Lower lobe of right lung (tissue), 2 donors: ENCODE results near the gene APOBEC3A. TPM values are rescaled to one million over a fixed set of nuclear protein-coding genes. Genes with fewer than 3 reads are reported as not detected.
"Not testable (repeated sequence)": the region's sequence is repeated elsewhere in the genome, so short reads cannot be mapped to it uniquely, and the experiment has no call there.

Source experiments
- ATAC-seq, 2 donors: fragments of 200-7000 bp; cut with Tn5 transposase; one replicate each; pipeline ENCODE4 v1.9.1; 2020 to 2022; ENCODE audit warnings: mild to moderate bottlenecking in 2 of 2, moderate library complexity in 2 of 2
- DNase-seq: peaks from one replicate; pipeline ENCODE4 v3.0.0-alpha.2; 2020
- H3K27ac ChIP-seq: fragments of 200-600 bp; one replicate; pipeline ENCODE4 v1.8.0; 2022
- H3K27me3 ChIP-seq: fragments of 200-600 bp; one replicate; pipeline ENCODE4 v1.8.0; 2022; ENCODE audit warnings: low read depth
- H3K36me3 ChIP-seq: fragments of 200-600 bp; one replicate; pipeline ENCODE4 v1.8.0; 2022; ENCODE audit warnings: mild to moderate bottlenecking
- H3K4me1 ChIP-seq: fragments of 200-600 bp; one replicate; pipeline ENCODE4 v1.8.0; 2022
- H3K4me3 ChIP-seq: fragments of 200-600 bp; one replicate; pipeline ENCODE4 v1.8.0; 2022; ENCODE audit warnings: mild to moderate bottlenecking
- H3K9me3 ChIP-seq: fragments of 200-600 bp; one replicate; pipeline ENCODE4 v1.8.0; 2022
- CTCF ChIP-seq: fragments of 200-600 bp; IDR thresholded peaks from one replicate; pipeline ENCODE4 v1.8.0; 2022; ENCODE audit warnings: antibody characterized with exemption, mild to moderate bottlenecking
- intact Hi-C: fragments of 100-400 bp; cut with DNase I; formaldehyde crosslinking; loops from one replicate; pipeline ENCODE4 v1.11.0; 2022
- total RNA-seq: library from RNA; stranded (reverse); fragmentation: NEBNext Ultra II Directional; extraction: Animal tissue kit (Norgen Biotek cat#: 25700); gene quantifications from one replicate; pipeline ENCODE4 v1.2.1, GENCODE V29; 2021
- donor health status: DM: no; HTN: yes; CAD: no; lungs with severe emphysema.

APOBEC3A gene
- total RNA-seq, 1 donor from 2014 or later = 14.2 TPM

GRCh38 chr22:38955926-38956325 lies 1.5 kb upstream of the APOBEC3A start:
- no peak overlapping the region for H3K4me3 ChIP-seq
- ATAC-seq (no peak), DNase-seq (no peak)
- peaks cover 3% of the 10 kb centered on the region for H3K27me3 ChIP-seq
- H3K9me3 ChIP-seq = no peaks in the 10 kb centered on the region
- H3K4me1 ChIP-seq = peaks cover 16% of the 10 kb centered on the region
- H3K27ac ChIP-seq = no peak overlapping the region
- TF ChIP-seq CTCF = no peak
- no peaks in the 10 kb centered on the region for H3K36me3 ChIP-seq
- intact Hi-C loops = loop anchor here (10.0 kb wide), 1 partner anchor 49 kb away; no protein-coding TSS in a partner anchor

- no peaks in the 10 kb centered on the region for H3K9me3 ChIP-seq
- DNase-seq (no peak), ATAC-seq (no peak)
- H3K4me1 ChIP-seq = peaks cover 14% of the 10 kb centered on the region
- TF ChIP-seq CTCF = no peak
- no peaks in the 10 kb centered on the region for H3K36me3 ChIP-seq
- no peak overlapping the region for H3K27ac ChIP-seq
- peaks cover 3% of the 10 kb centered on the region for H3K27me3 ChIP-seq
- intact Hi-C loops = loop anchor here (10.0 kb wide), 1 partner anchor 48 kb away; no protein-coding TSS in a partner anchor
- no peak overlapping the region for H3K4me3 ChIP-seq
Measured at GRCh38 chr22:38956551-38956950, 858 bp upstream of the APOBEC3A start.

- no peak for ATAC-seq
- Histone ChIP-seq H3K4me1 (peaks cover 12% of the 10 kb centered on the region), H3K9me3 (no peaks in the 10 kb centered on the region), H3K36me3 (no peaks in the 10 kb centered on the region), H3K27ac (no peak overlapping the region), H3K27me3 (peaks cover 2% of the 10 kb centered on the region), H3K4me3 (no peak overlapping the region)
- intact Hi-C loops = loop anchor here (10.0 kb wide), 1 partner anchor 47 kb away; no protein-coding TSS in a partner anchor
- no peak for DNase-seq
- no peak for TF ChIP-seq CTCF
Measured at GRCh38 chr22:38957808-38958650, 620 bp downstream of the APOBEC3A start.

- not testable (repeated sequence) for DNase-seq, H3K36me3 ChIP-seq, ATAC-seq, H3K27me3 ChIP-seq, H3K27ac ChIP-seq, H3K9me3 ChIP-seq, H3K4me1 ChIP-seq, H3K4me3 ChIP-seq
- intact Hi-C loops = loop anchor here (10.0 kb wide), 1 partner anchor 46 kb away; no protein-coding TSS in a partner anchor
Measured at GRCh38 chr22:38958651-38958943, 1.2 kb downstream of the APOBEC3A start.

GRCh38 chr22:38959590-38959989 lies 2.2 kb downstream of the APOBEC3A start:
- Histone ChIP-seq H3K27ac (no peak overlapping the region), H3K27me3 (no peaks in the 10 kb centered on the region), H3K36me3 (no peaks in the 10 kb centered on the region), H3K9me3 (no peaks in the 10 kb centered on the region), H3K4me3 (no peak overlapping the region), H3K4me1 (no peaks in the 10 kb centered on the region)
- DNase-seq (no peak), ATAC-seq (no peak)
- intact Hi-C loops = loop anchor here (10.0 kb wide), 1 partner anchor 45 kb away; no protein-coding TSS in a partner anchor
- no peak for TF ChIP-seq CTCF

GRCh38 chr22:38960673-38961072 lies 3.3 kb downstream of the APOBEC3A start:
- ATAC-seq, H3K4me3 ChIP-seq, H3K4me1 ChIP-seq, intact Hi-C loops, H3K27me3 ChIP-seq, H3K9me3 ChIP-seq, DNase-seq, H3K36me3 ChIP-seq, H3K27ac ChIP-seq: not testable (repeated sequence)

GRCh38 chr22:38963291-38963738 lies 5.9 kb downstream of the APOBEC3A start:
- H3K27me3 ChIP-seq, DNase-seq, H3K4me3 ChIP-seq, H3K27ac ChIP-seq, H3K36me3 ChIP-seq, H3K4me1 ChIP-seq, H3K9me3 ChIP-seq, intact Hi-C loops: not testable (repeated sequence)
- peak; percentile 15 to 52 for ATAC-seq
